Inflammatory macrophage treated with lipopolysaccharide for 1 hour (primary cell): ENCODE results near the gene EPHB2.

Experiments used
- DNase-seq, 2 donors: peaks; one replicate each; pipeline ENCODE4 v3.0.0-alpha.2; 2020 to 2022

The EPHB2 gene

GRCh38 chr1:22864886-22865285 is 154.2 kb downstream of the EPHB2 start:
- no peak for DNase-seq

DNA sequence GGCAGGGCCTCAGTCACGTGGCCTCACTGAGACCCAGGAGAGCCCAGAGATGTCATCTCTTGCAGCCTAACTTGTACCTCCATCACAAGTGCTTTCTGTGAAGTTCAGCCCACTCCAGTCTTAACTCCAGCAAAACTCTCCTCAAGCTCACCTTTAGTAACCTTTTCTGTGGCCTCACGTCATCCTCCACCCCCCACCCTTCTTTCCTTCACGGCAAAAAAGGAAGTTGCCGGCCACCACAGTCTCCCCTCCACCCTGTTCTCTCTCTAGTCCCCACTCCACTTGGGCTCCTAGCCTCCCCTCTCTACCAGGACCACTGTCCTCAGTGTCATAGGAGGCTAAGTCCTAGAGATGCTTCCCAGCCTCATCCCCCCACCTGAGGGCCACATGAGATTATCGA is 155.1 kb downstream of the EPHB2 start:
- no peak for DNase-seq

DNA sequence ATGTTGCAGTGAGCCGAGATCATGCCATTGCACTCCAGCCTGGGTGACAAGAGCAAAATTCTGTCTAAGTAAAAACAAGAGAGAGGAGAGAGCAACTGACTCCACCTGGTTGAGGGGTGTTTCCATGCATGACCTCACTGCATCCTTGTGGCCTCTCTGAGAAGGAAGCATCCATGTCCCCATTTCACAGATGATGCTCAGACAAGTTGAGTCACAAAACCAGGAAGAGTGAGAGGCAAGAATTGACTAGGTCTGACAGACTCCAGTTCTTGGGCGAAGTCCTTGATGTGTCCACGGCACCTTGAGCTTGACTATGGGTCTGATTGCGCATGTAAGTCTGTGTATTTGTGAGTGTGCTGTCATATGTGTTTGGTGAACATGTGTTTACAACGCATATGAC is 156.2 kb downstream of the EPHB2 start:
- DNase-seq = no peak

DNA sequence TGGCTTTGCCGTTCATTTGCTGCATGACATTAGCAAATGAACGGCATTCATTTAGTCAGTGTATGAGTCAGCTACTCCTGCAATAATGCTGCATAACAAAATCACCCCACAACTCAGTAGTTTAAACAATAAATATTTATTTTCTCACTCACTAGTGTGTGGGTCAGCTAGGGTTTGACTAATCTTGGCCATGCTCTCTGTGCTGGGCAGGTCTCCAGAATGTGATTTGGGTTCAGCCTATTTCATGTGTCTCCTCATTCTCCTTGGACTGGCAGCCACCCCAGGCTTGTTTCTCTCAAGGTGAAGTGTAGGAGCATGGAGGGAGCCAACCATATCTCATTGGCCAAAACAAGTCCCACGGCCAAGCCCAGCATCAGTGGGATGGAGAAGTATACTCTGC is 157.7 kb downstream of the EPHB2 start:
- DNase-seq = no peak

GRCh38 chr1:22869325-22869724 is 158.7 kb downstream of the EPHB2 start:
- DNase-seq = no peak

DNA sequence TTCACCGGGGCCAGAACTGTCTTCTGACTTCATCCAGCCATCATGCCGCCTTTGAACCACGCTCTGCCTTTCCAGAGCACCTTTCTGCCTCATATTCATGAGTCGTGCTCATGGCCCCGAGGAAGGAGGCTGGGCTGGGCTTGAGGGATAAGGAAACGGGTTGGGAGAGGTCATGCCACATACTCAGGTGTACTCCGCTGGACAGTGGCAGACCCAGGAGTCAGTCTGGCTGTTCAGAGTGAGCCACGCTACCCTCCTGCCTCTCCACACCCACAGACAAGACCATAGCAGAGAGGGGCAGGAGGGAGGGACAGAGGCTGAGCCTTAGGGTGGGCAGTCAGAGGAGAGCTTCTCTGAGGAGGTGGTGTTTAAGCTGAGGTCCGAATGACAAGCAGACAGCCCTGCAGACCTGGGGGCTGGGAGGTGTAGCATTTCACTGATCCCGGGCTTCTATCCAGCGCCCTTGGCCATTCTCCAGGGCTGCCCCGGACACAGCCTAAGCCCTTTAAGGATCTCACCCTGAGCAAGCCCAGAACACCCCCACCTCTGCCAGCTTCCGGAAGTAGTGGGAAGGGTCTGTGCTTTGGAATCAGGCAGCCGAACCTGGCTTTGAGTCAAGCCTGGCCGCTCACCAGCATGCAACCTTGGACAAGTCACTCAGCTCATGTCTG is 159.7 kb downstream of the EPHB2 start:
- DNase-seq = no peak

DNA sequence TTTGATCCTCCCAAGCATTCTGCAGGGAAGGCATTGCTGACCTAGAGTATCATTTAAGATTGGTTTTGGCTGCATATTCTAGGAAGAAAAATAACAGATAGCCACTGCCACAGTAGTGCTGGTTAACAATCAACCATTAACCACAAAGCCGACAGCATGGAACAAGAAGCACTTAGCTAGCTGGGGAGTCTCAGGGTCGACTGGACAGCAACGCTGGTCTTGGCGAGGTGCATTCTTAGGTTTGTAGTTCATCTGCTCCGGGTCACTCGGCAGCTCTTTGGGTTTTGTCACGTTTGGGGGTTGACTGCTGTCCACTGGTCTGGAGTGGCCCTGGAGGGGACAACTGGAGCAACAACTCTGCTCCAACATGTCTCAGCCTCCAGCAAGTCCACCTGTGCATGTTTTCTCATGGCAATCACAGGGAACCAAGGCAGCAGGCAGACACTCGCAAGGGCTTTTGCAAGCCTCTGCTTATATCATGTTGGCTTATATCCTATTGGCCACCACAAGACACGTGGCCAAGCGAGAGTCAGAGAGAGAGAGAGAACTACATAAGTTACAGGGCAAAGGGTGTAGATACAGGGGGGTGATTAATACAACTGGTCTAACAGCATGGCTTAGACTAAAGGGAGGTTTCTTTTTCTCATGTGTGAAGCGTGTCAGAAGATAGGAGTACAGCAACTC is 162.5 kb downstream of the EPHB2 start:
- no peak for DNase-seq

DNA sequence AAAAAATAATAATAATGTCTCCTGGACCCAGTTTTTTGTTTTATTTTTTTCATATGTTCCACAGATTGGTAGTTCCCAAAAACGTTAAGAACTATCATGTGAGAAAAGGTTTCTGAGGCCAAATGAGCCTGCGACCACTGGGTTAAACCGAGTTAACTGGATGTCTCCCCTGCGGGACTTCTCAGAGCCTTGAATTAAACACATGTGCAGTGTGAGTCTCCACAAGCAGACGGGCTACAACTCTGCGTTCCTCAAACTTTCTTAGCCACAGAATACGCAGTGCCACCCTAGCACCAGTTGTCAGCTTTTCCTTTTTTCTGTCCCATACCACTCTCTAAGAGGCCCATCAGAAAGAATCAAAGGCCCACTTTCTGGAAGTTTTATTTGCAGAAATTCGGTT is 164.1 kb downstream of the EPHB2 start:
- DNase-seq = no peak

- DNase-seq = no peak
Measured at GRCh38 chr1:22875241-22875640, 164.6 kb downstream of the EPHB2 start.

GRCh38 chr1:22875841-22876240 is 165.2 kb downstream of the EPHB2 start:
- no peak for DNase-seq

GRCh38 chr1:22876359-22877111 is 165.9 kb downstream of the EPHB2 start:
- no peak for DNase-seq

DNA sequence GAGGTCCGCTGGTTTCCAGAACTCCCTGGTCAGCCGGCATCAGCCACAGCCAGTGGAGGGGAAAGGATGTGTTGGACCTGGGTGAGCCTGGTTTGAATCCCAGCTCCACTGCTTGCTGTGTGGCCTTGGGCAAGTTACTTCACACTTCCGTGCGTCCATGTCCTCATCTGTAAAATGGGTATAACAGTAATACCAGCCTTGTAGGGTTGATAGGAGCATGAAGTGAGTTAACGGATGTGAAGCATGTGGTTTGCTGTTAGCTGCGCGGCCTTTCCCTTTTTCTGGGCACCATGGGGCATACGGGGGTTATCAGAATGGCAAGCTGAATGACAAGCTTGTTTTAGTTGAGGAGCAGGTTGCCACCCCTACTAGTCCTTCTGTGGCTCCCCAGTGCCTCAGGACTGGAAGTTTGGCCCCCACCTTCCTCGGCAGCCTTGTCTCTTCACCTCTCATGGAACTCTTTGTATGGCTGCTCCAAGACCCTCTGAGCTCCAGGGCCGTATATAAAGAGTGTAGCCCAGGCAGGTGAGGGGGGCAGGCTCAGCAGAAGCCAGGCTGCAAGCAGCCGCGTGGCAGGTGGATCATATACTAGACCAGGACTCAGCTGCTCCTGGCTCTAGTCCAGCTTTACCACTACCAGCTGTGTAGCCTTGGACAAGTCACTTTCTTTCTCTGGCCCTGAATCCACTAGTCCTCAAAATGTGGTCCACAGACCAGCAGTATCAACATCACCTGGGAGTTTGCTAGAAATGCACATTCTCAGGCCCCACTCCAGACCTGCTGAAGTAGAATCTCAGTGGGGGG is 166.7 kb downstream of the EPHB2 start:
- no peak for DNase-seq

- no peak for DNase-seq
Measured at GRCh38 chr1:22877980-22878379, 167.3 kb downstream of the EPHB2 start.

GRCh38 chr1:22878626-22879025 is 168.0 kb downstream of the EPHB2 start:
- DNase-seq = no peak

- DNase-seq = no peak
Measured at GRCh38 chr1:22879445-22879844, 168.8 kb downstream of the EPHB2 start.

DNA sequence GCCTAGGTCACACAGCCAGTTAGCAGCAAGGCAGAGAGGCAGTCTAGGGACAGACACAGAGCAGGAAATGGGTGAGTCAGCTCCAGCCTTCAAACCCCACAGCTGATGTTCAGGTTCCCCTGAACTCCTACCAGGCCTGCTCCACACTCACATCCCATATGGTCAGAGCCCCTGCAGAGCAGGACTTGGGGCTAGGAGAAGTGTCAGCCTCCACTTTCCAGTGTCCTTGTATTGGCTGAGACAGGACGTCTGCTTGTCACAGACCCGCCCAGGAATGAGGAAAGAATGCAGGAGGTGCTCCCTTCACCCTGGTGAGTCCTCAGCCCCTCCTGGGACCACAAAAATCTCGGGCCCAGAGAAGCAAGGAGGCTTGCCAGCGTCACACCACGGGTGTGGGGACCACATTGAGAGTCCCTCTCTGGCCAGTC is 169.5 kb downstream of the EPHB2 start:
- no peak for DNase-seq

GRCh38 chr1:22883406-22883805 is 172.8 kb downstream of the EPHB2 start:
- DNase-seq = no peak

DNA sequence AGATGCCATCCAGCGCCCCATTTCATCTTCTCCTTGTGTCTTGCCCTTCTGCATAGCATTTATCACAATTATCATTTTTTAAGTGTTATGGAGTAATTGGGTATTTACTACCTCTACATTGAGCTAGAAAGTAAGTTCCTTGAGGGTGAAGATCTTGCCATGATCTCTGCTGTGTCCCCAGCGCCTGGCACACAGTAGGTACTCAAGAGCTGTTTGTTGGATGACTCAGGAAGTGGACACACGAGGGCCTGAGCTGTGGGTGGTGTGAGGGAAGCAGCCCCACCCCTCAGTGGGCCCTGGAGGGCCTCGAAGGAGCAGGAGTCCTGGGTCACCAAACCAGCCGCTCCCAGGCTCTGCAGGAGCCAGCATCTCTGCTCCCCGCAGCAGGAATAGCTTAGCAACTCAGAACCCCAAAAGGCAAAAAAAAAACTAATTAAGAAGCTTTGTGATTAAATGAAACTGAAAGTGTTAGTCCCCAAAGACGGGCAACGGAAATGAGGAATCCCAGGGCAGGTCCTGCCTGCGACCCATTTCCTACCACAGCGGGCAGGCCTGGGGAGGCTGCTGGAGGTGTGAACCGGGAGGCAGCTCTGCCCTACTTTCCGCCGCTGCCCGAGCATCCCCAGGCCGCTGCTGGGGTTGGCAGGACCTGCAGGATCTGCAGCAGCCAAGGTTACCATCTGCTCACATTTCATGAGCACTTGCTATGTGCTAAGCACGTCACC is 174.3 kb downstream of the EPHB2 start:
- DNase-seq = no peak

DNA sequence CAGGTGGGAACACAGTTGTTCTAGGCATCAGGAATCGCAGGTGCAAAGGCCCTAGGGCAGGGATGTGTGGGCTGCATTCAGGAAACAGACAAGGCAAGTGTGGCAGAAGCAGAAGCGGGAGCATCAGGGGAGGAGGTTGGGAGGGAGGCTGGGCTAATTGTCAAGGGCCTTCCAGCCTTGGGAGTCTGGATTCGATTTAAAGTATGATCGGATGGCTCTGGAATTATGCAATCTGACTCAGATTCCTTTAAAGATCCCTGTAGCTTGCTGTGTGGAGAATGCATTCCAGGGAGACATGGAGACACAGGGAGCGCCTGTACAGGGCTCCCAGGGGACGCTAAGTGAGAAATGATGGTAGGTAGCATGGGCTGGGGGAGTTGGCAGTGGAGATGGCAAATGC is 175.6 kb downstream of the EPHB2 start:
- DNase-seq = no peak

DNA sequence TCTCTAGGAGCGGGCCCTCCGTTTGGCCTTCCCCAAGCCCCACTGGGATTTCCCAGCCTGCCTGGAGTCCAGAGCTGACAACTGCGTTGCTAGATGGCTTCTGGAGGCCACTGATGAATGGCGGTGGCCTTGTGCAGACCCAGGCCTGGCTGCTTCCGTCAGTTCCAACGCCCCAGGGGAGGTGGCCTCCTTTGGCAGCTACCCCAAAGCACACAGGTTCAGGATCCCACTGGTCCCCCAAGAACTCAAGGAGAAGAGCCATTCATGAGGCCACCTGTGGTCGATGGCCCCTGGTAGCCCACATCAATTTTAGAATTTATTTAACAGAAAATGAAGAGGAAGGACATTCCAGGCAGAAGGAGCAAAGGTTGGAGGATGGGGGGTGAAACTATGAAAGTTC is 176.9 kb downstream of the EPHB2 start:
- no peak for DNase-seq

DNA sequence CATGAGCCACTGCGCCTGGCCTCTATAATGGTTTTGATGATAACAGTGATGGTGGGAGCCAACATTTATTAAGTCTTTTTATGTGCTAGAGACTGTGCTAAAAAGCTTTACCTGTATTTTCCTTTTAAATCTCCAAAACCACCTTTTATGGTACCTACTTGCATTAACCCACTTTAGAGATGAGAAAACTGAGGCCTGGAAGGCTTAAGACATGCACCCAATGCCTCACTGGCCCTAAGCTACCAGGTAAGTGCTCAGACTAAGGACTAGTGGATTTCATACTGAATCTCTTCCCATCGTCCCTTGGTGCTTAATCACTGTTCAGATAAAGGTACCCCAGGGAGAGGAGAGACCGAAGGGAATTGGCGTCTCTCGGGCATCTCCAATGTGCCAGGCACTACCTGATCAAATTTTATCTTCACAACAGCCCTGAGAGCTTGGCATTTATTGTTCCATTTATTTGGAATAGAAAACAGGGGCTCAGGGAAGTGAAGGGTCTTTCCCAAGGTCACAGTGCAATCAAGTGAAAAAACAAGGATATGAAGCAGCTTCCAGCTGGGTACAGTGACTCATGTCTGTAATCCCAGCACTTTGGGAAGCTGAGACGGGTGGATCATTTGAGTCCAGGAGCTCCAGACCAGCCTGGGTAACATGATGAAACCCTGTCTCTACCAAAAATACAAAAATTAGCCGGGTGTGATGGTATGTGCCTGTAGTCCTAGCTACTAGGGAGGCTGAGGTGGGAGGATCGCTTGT is 177.9 kb downstream of the EPHB2 start:
- no peak for DNase-seq
